NCI-H1436 (cell line): ENCODE data around the gene NEURL1.
A peak's percentile ranks its signal among the peaks of the same experiment; 100 is the strongest.

ENCODE experiments used
- DNase-seq: peaks from one replicate; lab custom pipeline; 2025; lab: John Stamatoyannopoulos, UW

Gene NEURL1

GRCh38 chr10:103546401-103546800, 52.9 kb downstream of the NEURL1 start:
- DNase-seq, result no peak

- DNase-seq, result no peak
These were observed 54.0 kb downstream of the NEURL1 start for GRCh38 chr10:103547391-103547946.

GRCh38 chr10:103548006-103548405, 54.5 kb downstream of the NEURL1 start:
- no peak for DNase-seq

DNA sequence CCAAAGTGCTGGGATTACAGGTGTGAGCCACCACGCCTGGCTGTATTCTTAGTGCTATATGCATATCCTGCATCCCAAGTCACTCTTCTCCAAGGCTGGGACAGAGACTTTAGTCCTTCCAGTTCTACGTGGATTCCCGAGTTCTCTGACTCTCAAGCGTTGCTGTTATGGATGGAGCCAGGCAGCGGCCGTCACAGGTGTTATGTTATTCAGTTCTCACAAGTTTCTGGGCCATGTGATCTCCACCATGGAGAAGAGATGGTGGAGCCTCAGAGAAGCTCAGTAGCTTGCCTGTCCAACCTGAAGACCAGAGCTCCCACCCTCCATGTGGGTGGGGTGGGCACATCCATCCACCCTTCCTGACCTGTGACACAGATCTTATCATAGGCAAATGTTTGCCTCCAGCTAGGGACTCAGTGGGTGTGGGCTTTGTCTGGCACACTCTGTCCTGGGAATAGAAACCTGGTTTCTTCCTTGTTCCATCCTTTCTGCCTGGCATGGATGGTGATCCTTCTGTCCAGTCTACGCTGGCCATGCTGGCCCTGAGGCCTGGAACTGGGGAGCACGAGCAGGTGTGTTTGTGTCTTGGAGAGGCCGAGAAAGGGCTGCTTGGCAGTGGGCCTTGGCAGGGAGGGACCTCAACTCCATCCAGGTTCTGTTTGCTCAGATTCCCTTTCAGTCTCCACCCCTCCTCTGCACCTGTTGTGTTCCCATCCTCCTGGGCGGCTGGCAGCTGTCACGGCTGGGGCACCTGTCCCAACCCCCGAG, 55.3 kb downstream of the NEURL1 start:
- peak; percentile 41 for DNase-seq

GRCh38 chr10:103549349-103549685, 55.8 kb downstream of the NEURL1 start:
- no peak for DNase-seq

- no peak for DNase-seq
These were observed 56.7 kb downstream of the NEURL1 start for GRCh38 chr10:103550229-103550628.

DNA sequence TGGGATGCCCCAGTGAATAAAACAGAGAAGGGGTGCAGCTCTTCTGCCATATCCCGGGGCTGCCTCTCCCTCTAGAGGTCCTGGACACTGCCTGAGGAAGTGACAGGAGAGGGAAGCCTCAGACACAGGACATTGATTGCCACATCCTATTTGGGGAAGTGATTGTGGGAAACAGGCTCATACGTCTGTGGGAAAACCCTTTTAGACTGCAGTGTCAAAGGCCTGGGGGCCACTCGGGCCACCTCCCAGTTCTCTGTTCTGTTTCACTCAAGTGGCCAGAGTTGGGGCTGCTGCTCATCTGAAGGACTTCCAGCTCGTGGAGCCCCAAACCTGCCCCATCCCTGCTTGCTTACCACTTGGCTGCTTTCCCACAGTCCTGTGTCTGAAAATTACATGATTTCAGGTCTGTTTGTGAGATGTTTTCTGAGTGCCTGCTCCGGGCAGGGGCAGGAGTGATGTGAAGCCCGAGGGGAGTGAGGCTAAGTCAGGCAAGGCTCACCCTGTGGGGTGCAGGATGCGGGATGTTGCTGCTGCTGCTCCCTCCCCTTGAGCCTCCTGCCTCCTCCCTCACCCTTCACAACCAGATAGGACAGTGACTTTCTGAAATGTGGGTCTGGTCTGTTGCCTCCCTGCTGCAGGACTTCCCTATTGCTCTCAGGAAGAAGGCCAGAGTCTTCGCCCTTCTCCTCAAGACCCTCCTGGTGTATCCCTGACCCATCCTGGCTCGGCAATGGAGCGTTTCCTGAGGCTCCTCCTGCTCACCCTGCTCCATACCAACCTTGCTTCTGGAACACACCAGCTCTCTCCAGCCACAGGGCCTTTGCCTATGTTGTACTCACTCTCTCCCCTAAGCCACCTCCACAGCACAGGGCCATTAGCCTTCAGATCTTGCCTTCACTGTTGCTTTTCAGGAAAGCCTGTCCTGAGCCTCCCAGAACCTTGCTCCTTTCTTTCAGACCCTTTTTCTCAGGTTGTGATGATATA, 58.4 kb downstream of the NEURL1 start:
- DNase-seq, result no peak

DNA sequence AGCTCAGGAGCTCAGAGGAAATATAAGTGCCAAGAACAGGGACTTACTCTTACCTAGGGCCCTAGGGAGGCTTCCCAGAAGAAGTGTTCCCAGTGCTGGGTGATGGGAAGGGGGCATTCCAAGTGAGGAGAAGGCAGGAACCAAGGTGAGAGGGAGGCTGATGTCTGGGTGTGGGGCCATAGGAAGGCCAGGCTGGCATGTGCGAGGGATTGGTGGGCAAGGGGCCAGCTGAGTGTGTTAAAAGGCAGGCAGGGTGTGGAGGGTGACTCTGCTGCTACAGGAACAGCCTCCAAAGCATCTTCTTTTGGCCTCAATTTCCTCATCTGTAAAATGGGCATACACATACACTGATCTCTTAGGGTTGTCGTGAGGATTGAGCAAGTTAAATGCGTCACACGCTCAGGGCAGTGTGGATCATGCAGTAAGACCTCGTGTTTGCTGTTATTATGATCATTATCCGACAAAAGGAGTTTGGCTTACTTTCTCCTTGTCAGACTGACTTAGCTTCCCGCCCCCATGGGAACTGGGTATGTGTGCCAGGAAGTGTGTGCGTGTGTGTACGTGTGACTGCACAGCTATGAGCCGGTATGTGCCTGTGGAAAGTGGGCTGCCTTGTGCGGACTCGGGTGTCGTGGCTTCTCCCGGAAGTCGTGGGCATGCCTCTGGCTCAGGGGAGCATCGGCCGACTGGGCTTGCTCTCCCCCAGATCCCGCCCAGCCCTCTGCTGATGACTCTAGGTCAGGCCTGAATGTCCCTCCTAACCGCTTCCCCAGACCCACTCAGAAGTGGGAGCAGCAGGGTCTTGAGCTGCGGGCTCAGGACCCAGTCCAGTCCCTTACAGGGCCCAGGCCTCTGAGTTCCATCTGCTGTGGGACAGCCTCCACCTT, 59.6 kb downstream of the NEURL1 start:
- DNase-seq, result no peak

GRCh38 chr10:103553743-103554487, 60.4 kb downstream of the NEURL1 start:
- no peak for DNase-seq

- DNase-seq, result peak; percentile 54
These were observed 61.2 kb downstream of the NEURL1 start for GRCh38 chr10:103554488-103555324.

DNA sequence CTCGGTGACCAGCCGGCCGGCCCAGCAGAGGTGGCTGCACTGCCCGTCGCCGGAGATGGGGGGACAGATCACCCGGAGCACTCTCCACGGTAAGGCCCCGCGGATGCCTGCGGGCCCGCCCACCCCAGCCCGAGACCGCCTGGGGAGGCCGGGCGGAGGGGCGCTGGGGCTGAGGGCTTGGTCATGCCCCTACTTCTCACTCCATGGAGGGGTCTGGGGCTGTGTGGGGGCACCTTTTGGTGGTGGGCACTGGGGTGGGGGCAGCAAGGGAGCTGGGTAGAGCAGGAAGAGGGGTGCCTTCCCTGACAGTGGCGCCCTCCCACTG, 61.8 kb downstream of the NEURL1 start:
- DNase-seq, result no peak

- no peak for DNase-seq
These were observed 62.2 kb downstream of the NEURL1 start for GRCh38 chr10:103555712-103556111.

GRCh38 chr10:103556383-103557007, 63.0 kb downstream of the NEURL1 start:
- no peak for DNase-seq

DNA sequence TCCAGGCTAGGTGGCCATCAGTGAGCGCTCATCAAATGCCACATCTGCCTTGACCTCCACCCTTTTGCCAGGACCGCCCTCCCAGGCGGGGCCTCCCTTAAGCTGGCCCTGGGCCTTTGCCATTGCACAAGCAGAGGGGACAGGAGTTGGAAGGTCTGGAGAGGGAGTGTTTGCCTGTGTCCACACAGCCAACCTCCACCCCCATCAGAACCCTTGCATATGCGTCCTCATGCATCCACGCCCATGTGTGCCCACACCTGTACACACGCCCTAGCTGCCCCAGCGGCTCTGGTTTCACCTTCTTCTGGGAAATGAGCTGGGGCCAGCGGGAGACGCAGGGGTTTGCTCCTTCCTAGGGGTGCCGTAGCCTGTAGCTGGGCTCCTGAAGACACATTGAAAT, 64.0 kb downstream of the NEURL1 start:
- no peak for DNase-seq

DNA sequence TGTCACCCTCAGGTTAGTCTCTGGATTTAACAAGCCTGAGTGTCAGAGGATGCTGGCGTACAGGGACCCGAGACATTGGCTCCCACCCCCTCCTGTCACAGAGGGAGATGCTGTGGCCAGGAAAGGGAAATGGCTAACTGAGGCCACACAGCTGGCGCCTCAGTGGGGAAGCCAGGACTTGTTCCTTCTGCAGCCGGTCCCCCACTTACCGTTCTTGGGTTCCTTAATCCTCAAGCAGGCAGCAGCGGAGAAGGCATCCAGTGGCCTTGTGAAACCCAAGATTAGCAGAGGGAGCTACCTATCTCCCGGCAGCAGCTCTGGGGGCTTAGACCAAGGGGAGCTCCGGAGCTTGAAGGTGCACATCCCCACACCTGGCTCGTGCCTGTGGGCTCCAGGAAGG, 65.4 kb downstream of the NEURL1 start:
- no peak for DNase-seq

- DNase-seq, result no peak
These were observed 66.3 kb downstream of the NEURL1 start for GRCh38 chr10:103559776-103560175.

- no peak for DNase-seq
These were observed 67.4 kb downstream of the NEURL1 start for GRCh38 chr10:103560886-103561285.

DNA sequence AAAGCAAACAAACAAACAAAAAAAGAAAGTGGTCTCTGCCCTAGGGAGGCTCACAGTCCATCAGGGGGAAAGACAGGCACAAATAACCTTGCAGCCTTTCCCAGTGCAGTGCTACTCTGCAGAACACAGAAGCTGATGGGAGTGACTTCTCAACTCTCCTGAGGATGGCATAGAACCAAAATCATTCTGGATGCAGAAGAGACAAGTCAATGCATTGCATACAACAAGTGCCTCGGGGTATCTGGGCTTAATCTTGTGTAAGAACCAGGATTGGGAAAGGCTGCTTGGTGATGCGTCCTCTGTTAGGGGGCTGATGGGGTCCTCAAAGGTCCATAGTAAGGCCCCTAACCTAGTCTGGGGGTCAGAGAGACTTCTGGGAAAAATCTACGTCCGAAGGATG, 68.9 kb downstream of the NEURL1 start:
- DNase-seq, result no peak

GRCh38 chr10:103563231-103564115, 70.0 kb downstream of the NEURL1 start:
- DNase-seq, result no peak
